ENCODE data around the gene RAET1E.

DNA sequence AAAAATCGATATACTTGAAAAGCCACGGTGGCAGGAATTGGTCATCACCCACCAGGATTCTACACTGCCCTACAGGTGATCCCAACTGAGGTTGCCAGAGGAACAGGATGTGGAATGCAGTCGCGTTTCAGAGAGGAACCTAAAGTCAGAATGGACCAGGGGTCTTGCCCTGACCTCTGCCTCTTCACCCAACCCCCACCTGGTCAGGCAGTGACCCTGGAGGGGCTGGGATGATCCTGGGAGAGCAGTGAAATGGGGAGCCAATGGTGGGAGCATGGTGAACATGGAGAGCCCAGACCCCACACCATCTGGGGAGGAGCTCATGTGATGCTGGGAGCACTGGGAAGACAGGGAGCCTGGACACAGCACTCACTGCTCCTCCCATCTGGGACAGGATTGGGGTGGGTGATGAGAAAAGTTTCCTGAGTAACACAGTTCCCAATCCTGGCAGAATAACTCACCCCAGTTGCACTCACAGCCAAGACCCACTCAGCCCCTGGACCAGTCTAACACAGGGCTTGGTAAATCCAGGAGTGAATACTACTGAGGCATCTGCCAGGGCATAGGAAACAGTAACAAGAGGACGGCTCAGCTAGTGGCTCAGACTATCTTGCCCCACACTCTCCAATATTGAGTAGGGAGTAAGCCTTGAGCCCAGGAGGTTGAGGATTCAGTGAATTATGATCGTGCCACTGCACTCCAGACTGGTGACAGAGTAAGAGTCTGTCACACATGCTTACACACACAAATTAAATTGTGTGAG lies 42.2 kb upstream of the RAET1E start:
- TF ChIP-seq, protein P1, sequence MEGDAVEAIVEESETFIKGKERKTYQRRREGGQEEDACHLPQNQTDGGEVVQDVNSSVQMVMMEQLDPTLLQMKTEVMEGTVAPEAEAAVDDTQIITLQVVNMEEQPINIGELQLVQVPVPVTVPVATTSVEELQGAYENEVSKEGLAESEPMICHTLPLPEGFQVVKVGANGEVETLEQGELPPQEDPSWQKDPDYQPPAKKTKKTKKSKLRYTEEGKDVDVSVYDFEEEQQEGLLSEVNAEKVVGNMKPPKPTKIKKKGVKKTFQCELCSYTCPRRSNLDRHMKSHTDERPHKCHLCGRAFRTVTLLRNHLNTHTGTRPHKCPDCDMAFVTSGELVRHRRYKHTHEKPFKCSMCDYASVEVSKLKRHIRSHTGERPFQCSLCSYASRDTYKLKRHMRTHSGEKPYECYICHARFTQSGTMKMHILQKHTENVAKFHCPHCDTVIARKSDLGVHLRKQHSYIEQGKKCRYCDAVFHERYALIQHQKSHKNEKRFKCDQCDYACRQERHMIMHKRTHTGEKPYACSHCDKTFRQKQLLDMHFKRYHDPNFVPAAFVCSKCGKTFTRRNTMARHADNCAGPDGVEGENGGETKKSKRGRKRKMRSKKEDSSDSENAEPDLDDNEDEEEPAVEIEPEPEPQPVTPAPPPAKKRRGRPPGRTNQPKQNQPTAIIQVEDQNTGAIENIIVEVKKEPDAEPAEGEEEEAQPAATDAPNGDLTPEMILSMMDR (IDR thresholded peaks at IDR 0.05), result no peak
- TF ChIP-seq POLR2AphosphoS5 (IDR thresholded peaks at IDR 0.05; ENCODE audit: insufficient read depth in 1 of 2, low read depth in 1 of 2), result no peak
- no peak for TF ChIP-seq POLR2A (IDR thresholded peaks at IDR 0.05)
